Measurements from ENCODE around the gene OR2K2.
"Not testable (repeated sequence)": the region's sequence is repeated elsewhere in the genome, so short reads cannot be mapped to it uniquely, and the experiment has no call there.

OR2K2 gene, protein sequence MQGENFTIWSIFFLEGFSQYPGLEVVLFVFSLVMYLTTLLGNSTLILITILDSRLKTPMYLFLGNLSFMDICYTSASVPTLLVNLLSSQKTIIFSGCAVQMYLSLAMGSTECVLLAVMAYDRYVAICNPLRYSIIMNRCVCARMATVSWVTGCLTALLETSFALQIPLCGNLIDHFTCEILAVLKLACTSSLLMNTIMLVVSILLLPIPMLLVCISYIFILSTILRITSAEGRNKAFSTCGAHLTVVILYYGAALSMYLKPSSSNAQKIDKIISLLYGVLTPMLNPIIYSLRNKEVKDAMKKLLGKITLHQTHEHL

GRCh38 chr9:111330124-111330523 lies at the start of gene OR2K2:
Gene OR2K2, minus strand, starts transcription at chr9:111330224. Its CDS starts 1,791 bp downstream, at chr9:111328433.
- no peak for DNase-seq (ENCODE audit: low read depth)

DNA sequence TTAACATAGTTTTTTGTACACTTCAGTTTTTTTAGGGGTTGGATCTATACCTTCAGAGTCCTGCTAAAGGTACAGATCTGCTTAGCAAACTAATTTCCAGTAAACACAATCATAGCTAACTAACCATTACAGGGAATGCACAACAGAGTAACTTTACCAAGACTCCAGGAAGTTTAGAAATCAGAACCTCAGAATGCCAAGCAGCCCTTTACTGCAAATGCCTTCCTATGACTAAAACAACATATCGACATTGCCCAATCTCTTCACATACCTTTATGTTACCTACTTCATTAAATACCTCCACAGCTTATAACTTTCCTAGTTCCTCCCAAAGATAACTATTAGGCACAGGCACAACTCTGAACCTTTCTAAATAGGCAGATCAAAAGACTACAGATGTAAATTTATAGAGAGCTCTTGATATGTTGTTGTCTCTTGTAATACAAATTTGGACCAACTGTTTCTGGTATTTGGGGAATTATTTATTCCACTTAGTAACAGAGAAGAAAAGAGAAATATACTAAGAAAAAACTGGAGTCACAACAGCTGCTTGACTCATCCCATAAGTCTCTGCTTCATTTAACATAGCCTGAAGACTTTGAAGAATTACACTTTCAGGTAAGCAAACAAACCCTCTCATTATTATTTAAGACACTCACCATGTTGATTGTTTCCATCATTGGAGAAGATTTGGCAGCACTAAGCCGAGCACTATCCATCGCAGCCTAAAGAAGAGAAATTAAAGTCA lies 46.0 kb upstream of the OR2K2 start:
- no peak for DNase-seq (ENCODE audit: low read depth)

DNA sequence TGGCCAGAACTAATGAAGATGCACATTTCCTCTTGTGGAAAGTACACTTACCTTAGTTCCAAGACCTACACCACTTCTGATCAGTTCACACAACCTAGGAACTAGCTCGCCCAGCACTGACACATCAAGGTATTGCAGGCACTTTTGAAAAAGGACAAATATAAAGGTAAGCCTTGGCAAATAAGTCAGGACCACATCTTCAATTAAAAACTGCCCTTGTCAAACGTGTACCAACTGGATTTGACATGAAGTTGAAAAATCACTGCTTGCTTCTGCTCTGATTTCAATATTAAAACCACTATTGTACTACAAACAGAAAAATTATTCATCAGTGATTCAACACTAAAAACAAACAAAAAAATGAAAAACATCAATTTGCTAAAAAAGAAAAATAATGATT lies 45.0 kb upstream of the OR2K2 start:
- DNase-seq (ENCODE audit: low read depth) = no peak

DNA sequence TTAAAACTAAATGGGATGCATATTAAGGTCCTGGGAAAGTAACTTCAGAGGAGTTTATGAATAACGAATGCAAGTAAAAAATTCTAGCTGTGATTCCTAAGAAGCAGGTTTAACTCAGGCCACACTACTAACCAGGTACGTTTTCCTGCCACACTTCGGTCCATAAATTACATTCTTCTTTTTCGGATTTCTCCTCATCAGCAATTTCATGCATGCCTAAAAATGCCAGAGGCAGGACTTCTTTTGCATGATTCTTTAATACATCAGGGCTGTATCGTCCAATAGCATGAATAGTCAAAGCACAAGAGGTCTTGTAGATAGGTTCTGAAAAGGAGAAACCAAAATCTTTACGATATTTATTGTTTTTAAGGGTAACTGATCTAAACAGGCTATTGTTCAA lies 42.3 kb upstream of the OR2K2 start:
- DNase-seq (ENCODE audit: low read depth) = no peak

DNA sequence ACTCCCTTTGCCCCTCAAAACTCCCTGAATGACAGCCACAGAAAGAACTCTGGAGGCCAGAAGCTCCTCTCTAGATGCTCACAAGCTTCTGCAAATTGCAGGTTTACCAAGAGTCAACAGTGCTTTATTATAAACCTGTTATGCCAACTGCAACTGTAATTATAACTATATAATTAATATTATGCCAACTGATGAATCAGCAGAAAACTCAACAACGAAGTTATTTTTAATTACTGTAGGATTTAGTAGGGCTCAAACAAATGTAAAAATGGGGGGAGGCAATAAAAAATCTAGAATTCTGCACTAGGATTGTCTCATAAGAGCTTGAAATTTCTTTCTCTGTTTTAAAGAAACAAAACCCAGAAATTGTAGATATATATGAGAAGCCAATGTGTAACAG lies 37.0 kb upstream of the OR2K2 start:
- no peak for DNase-seq (ENCODE audit: low read depth)

DNA sequence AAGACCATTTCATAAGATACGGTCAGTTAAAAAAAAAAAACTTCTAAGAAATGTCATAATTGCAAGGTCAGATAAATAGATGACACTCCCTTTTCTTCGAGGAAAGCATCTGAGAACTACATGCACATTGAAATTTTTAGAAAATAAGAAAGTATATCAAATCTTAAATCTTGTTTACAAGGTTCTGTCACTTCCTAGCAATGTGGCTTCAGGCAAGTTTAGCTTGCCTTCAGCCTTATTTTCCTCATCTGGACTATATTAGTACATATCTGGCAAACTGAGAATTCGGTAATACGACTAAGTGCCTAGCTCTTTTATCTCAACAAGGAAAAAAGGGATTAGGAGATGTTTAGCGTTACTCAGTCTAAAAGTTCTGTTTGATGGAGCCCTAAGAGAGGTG lies 32.5 kb upstream of the OR2K2 start:
- no peak for DNase-seq (ENCODE audit: low read depth)

DNA sequence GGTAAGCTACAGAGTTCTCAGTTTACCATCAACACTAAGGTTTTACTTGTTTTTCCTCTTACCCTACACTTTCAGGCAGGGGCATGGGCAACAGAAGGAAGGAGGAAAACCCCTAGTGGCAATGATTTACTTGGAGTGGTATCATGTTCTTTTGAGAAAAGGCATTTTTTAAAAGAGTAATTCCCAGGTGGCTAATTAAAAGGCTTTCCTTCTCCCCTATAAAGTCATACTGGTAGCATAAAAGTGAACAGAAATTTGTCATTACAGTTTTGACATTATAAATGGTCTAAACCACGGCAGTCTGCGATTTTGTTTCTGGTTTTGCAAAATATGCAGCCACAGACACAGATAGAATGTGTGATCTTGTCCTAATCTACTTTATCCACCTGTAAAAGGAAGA lies 30.9 kb upstream of the OR2K2 start:
- no peak for DNase-seq (ENCODE audit: low read depth)

- no peak for DNase-seq (ENCODE audit: low read depth)
These were observed 26.6 kb upstream of the OR2K2 start for GRCh38 chr9:111356481-111357244.

- DNase-seq (ENCODE audit: low read depth) = no peak
These were observed 22.5 kb upstream of the OR2K2 start for GRCh38 chr9:111352545-111352944.

- DNase-seq (ENCODE audit: low read depth) = no peak
These were observed 20.5 kb upstream of the OR2K2 start for GRCh38 chr9:111350556-111350955.

DNA sequence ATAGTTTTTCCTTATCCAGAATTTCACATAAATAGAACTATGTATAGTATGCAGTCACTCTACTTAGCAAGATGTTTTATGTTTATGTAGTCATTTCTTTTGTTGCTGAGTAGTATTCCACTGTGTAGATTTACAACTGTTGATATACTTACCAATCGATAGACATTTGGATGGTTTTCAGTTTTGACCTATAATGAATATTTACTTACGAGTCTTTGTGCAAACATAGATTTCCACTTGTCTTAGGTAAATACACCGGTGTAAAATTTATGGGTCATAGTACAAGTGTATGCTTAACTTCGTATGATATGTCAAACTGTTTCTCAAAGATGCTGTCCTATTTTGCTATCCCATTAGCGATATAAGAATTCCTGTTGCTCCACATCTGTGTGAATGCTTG lies 19.7 kb upstream of the OR2K2 start:
- DNase-seq (ENCODE audit: low read depth) = no peak

DNA sequence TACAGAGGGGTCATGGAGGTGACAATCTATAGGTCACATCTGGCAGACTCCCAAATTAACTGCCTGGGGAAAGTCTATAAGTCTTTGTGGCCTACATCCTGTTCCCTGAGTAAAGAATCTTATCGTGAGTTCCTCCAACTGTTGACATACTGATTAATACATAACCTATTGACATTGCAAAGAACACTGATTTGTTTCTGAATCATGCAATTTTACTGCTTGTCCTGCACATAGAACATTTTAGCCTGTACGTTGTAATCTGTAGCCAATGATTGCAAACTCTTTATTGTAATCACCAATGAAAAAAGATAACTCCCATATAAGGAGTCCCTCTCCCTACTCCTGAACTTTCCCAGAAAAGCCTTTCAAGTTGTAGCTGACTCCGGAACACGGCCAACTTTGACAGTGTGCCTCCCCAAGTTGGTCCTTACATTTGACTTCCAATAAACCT lies 18.8 kb upstream of the OR2K2 start:
- no peak for DNase-seq (ENCODE audit: low read depth)

DNA sequence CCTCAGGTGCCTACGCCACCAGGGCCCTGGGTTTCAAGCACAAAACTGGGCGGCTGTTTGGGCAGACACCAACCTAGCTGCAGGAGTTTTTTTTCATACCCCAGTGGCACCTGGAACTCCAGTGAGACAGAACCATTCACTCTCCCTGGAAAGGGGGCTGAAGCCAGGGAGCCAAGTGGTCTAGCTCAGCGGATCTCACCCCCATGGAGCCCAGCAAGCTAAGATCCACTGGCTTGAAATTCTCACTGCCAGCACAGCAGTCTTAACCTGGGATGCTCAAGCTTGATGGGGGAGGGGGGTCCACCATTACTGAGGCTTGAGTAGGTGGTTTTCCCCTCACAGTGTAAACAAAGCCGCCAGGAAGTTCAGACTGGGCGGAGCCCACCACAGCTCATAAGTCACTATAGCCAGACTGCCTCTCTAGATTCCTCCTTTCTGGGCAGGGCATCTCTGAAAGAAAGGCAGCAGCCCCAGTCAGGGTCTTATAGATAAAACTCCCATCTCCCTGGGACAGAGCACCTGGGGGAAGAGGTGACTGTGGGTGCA lies 4.4 kb upstream of the OR2K2 start:
- DNase-seq (ENCODE audit: low read depth) = not testable (repeated sequence)

DNA sequence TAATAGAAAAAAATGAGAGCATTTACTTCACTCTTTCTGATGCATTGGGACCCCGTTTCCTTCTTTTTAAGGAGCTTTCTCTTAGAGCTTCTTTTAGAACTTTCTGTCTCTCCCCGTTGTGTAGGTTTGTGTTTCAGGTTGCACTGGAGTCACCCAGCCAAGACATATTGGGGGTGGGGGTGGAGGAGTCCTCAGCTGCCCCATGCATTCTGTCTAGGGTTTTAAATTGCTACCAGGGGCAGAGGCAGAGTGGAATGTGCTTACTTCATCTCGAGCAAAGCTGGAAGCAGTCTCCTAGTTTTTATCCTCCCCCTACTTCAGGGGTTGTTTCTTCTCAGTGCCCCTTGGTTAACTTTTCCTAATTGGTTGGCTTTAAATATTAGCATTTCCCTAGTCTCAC lies 9.4 kb downstream of the OR2K2 start:
- DNase-seq (ENCODE audit: low read depth) = no peak

GRCh38 chr9:111316796-111317195 lies 13.2 kb downstream of the OR2K2 start:
- DNase-seq (ENCODE audit: low read depth) = no peak

GRCh38 chr9:111305914-111306313 lies 24.1 kb downstream of the OR2K2 start:
- DNase-seq (ENCODE audit: low read depth) = no peak

DNA sequence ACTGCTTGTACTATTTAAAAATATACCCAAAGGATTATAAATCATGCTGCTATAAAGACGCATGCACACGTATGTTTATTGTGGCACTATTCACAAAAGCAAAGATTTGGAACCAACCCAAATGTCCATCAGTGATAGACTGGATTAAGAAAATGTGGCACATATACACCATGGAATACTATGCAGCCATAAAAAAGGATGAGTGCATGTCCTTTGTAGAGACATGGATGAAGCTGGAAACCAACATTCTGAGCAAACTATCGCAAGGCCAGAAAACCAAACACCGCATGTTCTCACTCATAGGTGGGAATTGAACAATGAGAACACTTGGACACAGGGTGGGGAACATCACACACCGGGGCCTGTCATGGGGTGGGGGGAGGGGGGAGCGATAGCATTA lies 26.0 kb downstream of the OR2K2 start:
- not testable (repeated sequence) for DNase-seq (ENCODE audit: low read depth)

DNA sequence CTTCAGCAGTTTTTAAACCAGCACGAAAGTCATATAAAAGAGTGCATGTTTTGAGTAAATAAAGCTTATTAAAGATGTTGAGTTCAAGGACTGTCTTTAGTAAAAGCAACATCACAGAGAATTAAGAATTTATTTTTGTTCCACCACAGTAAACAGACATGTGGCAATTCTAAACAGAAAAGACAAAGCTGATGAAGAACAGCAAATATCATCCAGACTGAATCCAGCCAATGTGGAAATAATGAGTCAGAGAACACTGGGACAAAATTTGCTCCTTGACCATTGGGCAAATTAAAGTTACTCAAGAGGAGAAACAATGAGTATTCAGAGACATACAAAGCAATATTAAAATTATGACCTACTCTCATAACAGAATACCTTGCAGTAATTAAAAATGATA lies 28.8 kb downstream of the OR2K2 start:
- no peak for DNase-seq (ENCODE audit: low read depth)

- DNase-seq (ENCODE audit: low read depth) = no peak
These were observed 29.8 kb downstream of the OR2K2 start for GRCh38 chr9:111300140-111300735.

- not testable (repeated sequence) for DNase-seq (ENCODE audit: low read depth)
These were observed 30.4 kb downstream of the OR2K2 start for GRCh38 chr9:111299599-111299966.

GRCh38 chr9:111298731-111299598 lies 31.1 kb downstream of the OR2K2 start:
- no peak for DNase-seq (ENCODE audit: low read depth)
